HepG2 (cell line): ENCODE measurements around the gene POLR1E. TPM values are rescaled to one million over a fixed set of nuclear protein-coding genes. Genes with fewer than 3 reads are reported as not detected.

ENCODE experiments used
- ATAC-seq: fragments of 200-7000 bp; cut with Tn5 transposase; 3 replicates; pipeline ENCODE4 v1.9.1; 2020; ENCODE audit warnings: mild to moderate bottlenecking, moderate library complexity
- BruUV-seq: library from RNA; stranded (reverse); fragments of 400-500 nt; replicated peaks from 2 replicates; lab custom pipeline; 2021; lab: Mats Ljungman, UMichigan
- CTCF ChIA-PET: fragments of 300-600 bp; formaldehyde crosslinking; extraction: SDS; loops from one replicate; lab custom pipeline; 2021; ENCODE audit warnings: low total read pairs, inconsistent platforms, low intra/inter-chr PET ratio; lab: Yijun Ruan, JAX
- POLR2A ChIA-PET: fragments of 350-600 bp; sonication (Branson Sonifier 250); formaldehyde crosslinking; loops from one replicate; lab custom pipeline; 2020; ENCODE audit warnings: antibody characterized with exemption, inconsistent platforms; lab: Yijun Ruan, JAX
- DNase-seq: peaks from one replicate; pipeline ENCODE4 v3.0.0-alpha.2; 2015; ENCODE audit warnings: low spot score
- FAIRE-seq: peaks from 3 replicates; lab custom pipeline; 2011; peaks lifted over from hg19 to GRCh38; lab: Jason Lieb, UNC
- H2AFZ ChIP-seq: one replicate; pipeline ENCODE4 v1.6.1; 2011; ENCODE audit warnings: low read length, inconsistent platforms
- H3K27ac ChIP-seq: fragments of 300-600 bp; 3 replicates; pipeline ENCODE4 v1.8.0; 2011; ENCODE audit warnings: mixed run types, mild to moderate bottlenecking, mixed read lengths, low read length, inconsistent platforms; ENCODE audit not compliant: insufficient read depth; ENCODE audit errors: extremely low read length
- H3K27me3 ChIP-seq, 2 experiments: fragments of 200-600 bp in 1 of 2; 2 replicates in 1 of 2; 3 replicates in 1 of 2; pipeline versions ENCODE4 v1.6.0 to v1.8.0; 2011; ENCODE audit warnings: low read length in 2 of 2, mild to moderate bottlenecking in 2 of 2, moderate library complexity in 2 of 2, inconsistent platforms in 1 of 2; ENCODE audit not compliant: insufficient read depth in 2 of 2, control insufficient read depth in 1 of 2
- H3K36me3 ChIP-seq, 2 experiments: fragments of 200-600 bp in 1 of 2; replicated peaks in 1 of 2; 2 replicates in 1 of 2; 3 replicates in 1 of 2; pipeline versions ENCODE4 v1.5.1 to v1.8.0; 2011; ENCODE audit warnings: low read length in 2 of 2, inconsistent platforms in 1 of 2; ENCODE audit not compliant: insufficient read depth in 2 of 2, control insufficient read depth in 1 of 2
- H3K4me1 ChIP-seq: 2 replicates; pipeline ENCODE4 v1.5.1; 2012; ENCODE audit warnings: low read length, inconsistent platforms; ENCODE audit not compliant: insufficient read depth
- H3K4me2 ChIP-seq: 2 replicates; pipeline ENCODE4 v1.6.0; 2011; ENCODE audit warnings: low read depth, low read length, inconsistent platforms
- H3K4me3 ChIP-seq, 3 experiments: fragments of 200-600 bp in 1 of 3; sonication (generic), shearing (Covaris generic) in 1 of 3; replicated peaks in 1 of 3; 2 replicates each; pipeline ENCODE4 v1.5.1; 2011 to 2016; ENCODE audit warnings: low read length in 3 of 3, inconsistent platforms in 2 of 3, low read depth in 2 of 3, mild to moderate bottlenecking in 2 of 3, control low read depth in 1 of 3, mixed read lengths in 1 of 3; ENCODE audit not compliant: insufficient read depth in 1 of 3
- H3K79me2 ChIP-seq: one replicate; pipeline ENCODE4 v1.6.1; 2011; ENCODE audit warnings: low read length, inconsistent platforms; ENCODE audit not compliant: insufficient read depth
- H3K9ac ChIP-seq: 2 replicates; pipeline ENCODE4 v1.6.0; 2011; ENCODE audit warnings: mild to moderate bottlenecking, low read depth, low read length, inconsistent platforms; ENCODE audit not compliant: insufficient read depth
- H3K9me3 ChIP-seq: 2 replicates; pipeline ENCODE4 v1.5.1; 2012; ENCODE audit warnings: mild to moderate bottlenecking, low read length
- H4K20me1 ChIP-seq: 2 replicates; pipeline ENCODE4 v1.6.0; 2011; ENCODE audit warnings: inconsistent platforms, mild to moderate bottlenecking, low read length, moderate library complexity; ENCODE audit not compliant: insufficient read depth
- ARNTL ChIP-seq: sonication (generic); formaldehyde crosslinking; IDR thresholded peaks from 2 replicates; pipeline ENCODE4 v1.4.0; 2020; ENCODE audit warnings: mild to moderate bottlenecking, missing genetic modification reagents
- BCL6 ChIP-seq: IDR thresholded peaks from 2 replicates; pipeline ENCODE4 v1.6.1; 2016; ENCODE audit warnings: missing genetic modification reagents, missing compliant biosample characterization
- CREM ChIP-seq, 2 experiments: sonication (generic) in 1 of 2; formaldehyde crosslinking in 1 of 2; IDR thresholded peaks; 2 replicates each; pipeline versions ENCODE4 v1.4.0 to v1.6.1; 2016 to 2020; ENCODE audit warnings: antibody characterized with exemption in 1 of 2, mild to moderate bottlenecking in 1 of 2, missing genetic modification reagents in 1 of 2
- GABPB1 ChIP-seq: IDR thresholded peaks from 2 replicates; pipeline ENCODE4 v1.6.1; 2016; ENCODE audit warnings: mild to moderate bottlenecking, missing genetic modification reagents, moderate library complexity, missing compliant biosample characterization
- GTF3A ChIP-seq: sonication (generic); formaldehyde crosslinking; conservative IDR thresholded peaks from 2 replicates; pipeline ENCODE4 v1.4.0; 2020; ENCODE audit warnings: mild to moderate bottlenecking, missing genetic modification reagents
- HNF4A ChIP-seq: sonication (generic); formaldehyde crosslinking; IDR thresholded peaks from 2 replicates; pipeline ENCODE4 v1.4.0; 2020; ENCODE audit warnings: missing genetic modification reagents
- MED1 ChIP-seq: sonication (generic); formaldehyde crosslinking; IDR thresholded peaks from 2 replicates; pipeline ENCODE4 v1.4.0; 2020; ENCODE audit warnings: missing genetic modification reagents
- NR2F6 ChIP-seq, 2 experiments: IDR thresholded peaks; 2 replicates each; pipeline ENCODE4 v1.6.1; 2016; ENCODE audit warnings: antibody characterized with exemption in 1 of 2, mild to moderate bottlenecking in 1 of 2
- RARA ChIP-seq: IDR thresholded peaks from 2 replicates; pipeline ENCODE4 v1.6.1; 2016; ENCODE audit warnings: missing genetic modification reagents, missing compliant biosample characterization
- RBM22 ChIP-seq: fragments of 200-400 bp; formaldehyde crosslinking; optimal IDR thresholded peaks from 2 replicates; pipeline ENCODE3; 2017; ENCODE audit warnings: mild to moderate bottlenecking, low read length, moderate library complexity
- RNF2 ChIP-seq: fragments of 450-650 bp; conservative IDR thresholded peaks from 2 replicates; pipeline ENCODE4 v1.6.1; 2016; ENCODE audit warnings: low read depth
- SALL1 ChIP-seq: sonication (generic); formaldehyde crosslinking; IDR thresholded peaks from 2 replicates; pipeline ENCODE4 v1.8.0; 2022; ENCODE audit warnings: mild to moderate bottlenecking, missing genetic modification reagents
- SOX6 ChIP-seq, 2 experiments: fragments of 450-650 bp in 1 of 2; sonication (generic) in 1 of 2; formaldehyde crosslinking in 1 of 2; IDR thresholded peaks; 2 replicates each; pipeline versions ENCODE4 v1.4.0 to v1.6.1; 2017 to 2020; ENCODE audit warnings: antibody characterized with exemption in 1 of 2, mild to moderate bottlenecking in 1 of 2, missing genetic modification reagents in 1 of 2
- ZNF501 ChIP-seq: sonication (generic); formaldehyde crosslinking; IDR thresholded peaks from 2 replicates; pipeline ENCODE4 v1.5.1; 2020; ENCODE audit warnings: mild to moderate bottlenecking, moderate library complexity, missing genetic modification reagents
- ZNF724P ChIP-seq: sonication (generic); formaldehyde crosslinking; IDR thresholded peaks from 2 replicates; pipeline ENCODE4 v1.8.0; 2022; ENCODE audit warnings: missing genetic modification reagents, borderline replicate concordance
- ZNF768 ChIP-seq: sonication (generic); formaldehyde crosslinking; IDR thresholded peaks from 2 replicates; pipeline ENCODE4 v1.4.0; 2020; ENCODE audit warnings: missing genetic modification reagents
- ZNF839 ChIP-seq: sonication (generic); formaldehyde crosslinking; IDR thresholded peaks from 2 replicates; pipeline ENCODE4 v1.4.0; 2020; ENCODE audit warnings: missing genetic modification reagents, mild to moderate bottlenecking, borderline replicate concordance
- WGBS: methylation state at CpG from one replicate; pipeline ENCODE4 v1.1.6; 2017; ENCODE audit warnings: low lambda C conversion rate; 5-methylcytosine and 5-hydroxymethylcytosine counted together
- in situ Hi-C: cut with HindIII; loops from 2 replicates; pipeline ENCODE4 v1.10.0; 2017; ENCODE audit warnings: low pct_unique_long_range_greater_than_20kb; ENCODE audit not compliant: extremely low pct_ligation_motif_present
- intact Hi-C: fragments of 100-400 bp; cut with micrococcal nuclease; formaldehyde crosslinking; loops from one replicate; pipeline ENCODE4 v1.10.0; 2022; ENCODE audit not compliant: unreplicated experiment
- polyA plus RNA-seq, 8 experiments: library from polyadenylated mRNA; depleted of rRNA in 3 of 8; stranded (reverse) in 7 of 8; unstranded in 1 of 8; fragments of >200 nt; fragmentation: Illumina TruSeq in 4 of 8; extraction: Trizol in 4 of 8; gene quantifications; 2 replicates each; pipeline versions ENCODE4 v1.2.1 to v1.2.3, GENCODE V29; 2011 to 2016; ENCODE audit warnings: low read depth in 4 of 8, missing spikeins in 1 of 8, mixed read lengths in 1 of 8; ENCODE audit not compliant: insufficient read depth in 1 of 8
- total RNA-seq, 5 experiments: library from RNA; depleted of rRNA; stranded (reverse); fragments of >200 nt; fragmentation: Illumina TruSeq; extraction: Trizol; gene quantifications; 2 replicates each; pipeline ENCODE4 v1.2.3, GENCODE V29; 2016; ENCODE audit warnings: low read depth in 1 of 5
- TF ChIP-seq, protein P1 (sequence below): sonication (generic); formaldehyde crosslinking; IDR thresholded peaks from 2 replicates; pipeline ENCODE4 v1.4.0; 2020; ENCODE audit warnings: missing genetic modification reagents
- TF ChIP-seq, protein P2 (sequence below): sonication (generic); formaldehyde crosslinking; IDR thresholded peaks from 2 replicates; pipeline ENCODE4 v1.5.0; 2020; ENCODE audit warnings: missing genetic modification reagents
- TF ChIP-seq, protein P3 (sequence below): IDR thresholded peaks from 2 replicates; pipeline ENCODE4 v1.6.1; 2016
- TF ChIP-seq, protein P4 (sequence below): sonication (generic); formaldehyde crosslinking; IDR thresholded peaks from 2 replicates; pipeline ENCODE4 v1.8.0; 2022; ENCODE audit warnings: low read depth, missing genetic modification reagents

POLR1E gene
- total and polyA plus RNA-seq, 2 of the 13 experiments (the other 11 are each of a cell fraction or from before 2014, with no cell fraction given), result 23.0 to 37.8 TPM

DNA sequence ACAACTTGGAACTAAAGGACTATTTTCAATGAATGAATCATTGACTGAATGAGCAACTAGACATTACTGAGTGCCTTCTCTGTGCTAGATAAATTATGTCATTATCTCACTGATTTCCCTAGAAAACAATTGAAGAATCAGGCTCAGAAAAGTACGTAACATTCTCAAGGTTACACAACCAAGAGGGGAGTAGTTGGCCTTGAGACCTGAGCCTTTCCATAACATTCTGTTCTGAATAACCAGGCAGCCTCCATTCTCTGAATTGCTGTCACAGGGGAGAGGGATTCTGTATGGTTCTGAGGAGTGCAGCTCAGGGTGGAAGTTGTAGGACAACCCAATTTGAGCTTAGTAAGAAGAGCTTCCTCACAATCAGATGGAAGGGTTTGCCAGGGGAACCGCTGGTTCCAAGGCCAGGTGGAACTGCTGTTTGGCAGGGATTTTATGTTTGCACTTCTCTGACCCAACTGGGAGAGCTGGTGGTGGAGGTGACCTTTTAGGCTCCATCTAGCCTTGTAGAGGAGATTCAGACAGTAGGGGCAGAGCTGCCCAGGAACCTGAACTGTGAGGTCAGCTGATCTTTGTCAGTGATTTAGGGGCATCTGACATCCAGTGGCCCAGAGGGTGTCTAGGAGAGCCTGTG, 16.3 kb downstream of the POLR1E start:
- peak; percentile 27 for DNase-seq
- intact Hi-C loops, result no loop called here
- peaks cover 19 to 63% of the 10 kb centered on the region in 2 experiments for H3K36me3 ChIP-seq
- in situ Hi-C loops, result no loop called here
- H3K4me3 ChIP-seq, result no peak overlapping the region
- H3K79me2 ChIP-seq, result no peaks in the 10 kb centered on the region
- H3K27me3 ChIP-seq, result no peaks in the 10 kb centered on the region
- WGBS, result 59% methylated on average over 2 of the region's 2 CpGs
- ChIA-PET CTCF (no interaction called here), POLR2A (interaction anchor here (1.2 to 1.6 kb wide), 2 partner anchors 15 to 37 kb away, joined by 5 to 6 read pairs; partner anchors contain the start of gene ZBTB5)
- 0 out of 2 replicates have a peak overlapping the region, but pooled peaks have one; percentile 9 for H3K9ac ChIP-seq
- H3K4me2 ChIP-seq, result no peak overlapping the region
- peak overlapping the region; percentile 45 for H3K27ac ChIP-seq
- no peak overlapping the region for H2AFZ ChIP-seq
- H4K20me1 ChIP-seq, result no peaks in the 10 kb centered on the region
- BruUV-seq, result no TSS peak
- FAIRE-seq, result no peak
- no peaks in the 10 kb centered on the region for H3K9me3 ChIP-seq
- ATAC-seq, result peak; percentile 72
- H3K4me1 ChIP-seq, result peaks cover 40% of the 10 kb centered on the region
- TF ChIP-seq SOX6 (IDR thresholded peaks at IDR 0.05) (no peak), SOX6 (CRISPR knock-in tag; IDR thresholded peaks at IDR 0.05) (peak; percentile 30; the same call in 1 of the 2 replicates), ZNF724P (CRISPR knock-in tag) (no peak), RBM22 (peak; percentile 27), HNF4A (CRISPR knock-in tag) (0 out of 2 replicates have a peak, but pooled peaks have one; percentile 11), RARA (peak; percentile 47; the same call in 1 of the 2 replicates), RNF2 (no peak), NR2F6 (IDR thresholded peaks at IDR 0.05) (no peak), NR2F6 (CRISPR knock-in tag; IDR thresholded peaks at IDR 0.05) (0 out of 2 replicates have a peak, but pooled peaks have one; percentile 10), MED1 (CRISPR knock-in tag) (peak; percentile 40; the same call in 1 of the 2 replicates), BCL6 (CRISPR knock-in tag) (peak; percentile 86), GTF3A (CRISPR knock-in tag) (no peak), ZNF839 (CRISPR knock-in tag) (no peak), GABPB1 (CRISPR knock-in tag) (no peak), ZNF768 (CRISPR knock-in tag) (no peak), ZNF501 (CRISPR knock-in tag) (peak; percentile 25; the same call in 1 of the 2 replicates), SALL1 (CRISPR knock-in tag) (peak; percentile 13; the same call in 1 of the 2 replicates), CREM (IDR thresholded peaks at IDR 0.05) (peak; percentile 15; the same call in 1 of the 2 replicates), CREM (CRISPR knock-in tag; IDR thresholded peaks at IDR 0.05) (no peak), ARNTL (CRISPR knock-in tag) (no peak)
- TF ChIP-seq, protein P1, sequence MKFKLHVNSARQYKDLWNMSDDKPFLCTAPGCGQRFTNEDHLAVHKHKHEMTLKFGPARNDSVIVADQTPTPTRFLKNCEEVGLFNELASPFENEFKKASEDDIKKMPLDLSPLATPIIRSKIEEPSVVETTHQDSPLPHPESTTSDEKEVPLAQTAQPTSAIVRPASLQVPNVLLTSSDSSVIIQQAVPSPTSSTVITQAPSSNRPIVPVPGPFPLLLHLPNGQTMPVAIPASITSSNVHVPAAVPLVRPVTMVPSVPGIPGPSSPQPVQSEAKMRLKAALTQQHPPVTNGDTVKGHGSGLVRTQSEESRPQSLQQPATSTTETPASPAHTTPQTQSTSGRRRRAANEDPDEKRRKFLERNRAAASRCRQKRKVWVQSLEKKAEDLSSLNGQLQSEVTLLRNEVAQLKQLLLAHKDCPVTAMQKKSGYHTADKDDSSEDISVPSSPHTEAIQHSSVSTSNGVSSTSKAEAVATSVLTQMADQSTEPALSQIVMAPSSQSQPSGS (CRISPR knock-in tag), result no peak
- TF ChIP-seq, protein P2, sequence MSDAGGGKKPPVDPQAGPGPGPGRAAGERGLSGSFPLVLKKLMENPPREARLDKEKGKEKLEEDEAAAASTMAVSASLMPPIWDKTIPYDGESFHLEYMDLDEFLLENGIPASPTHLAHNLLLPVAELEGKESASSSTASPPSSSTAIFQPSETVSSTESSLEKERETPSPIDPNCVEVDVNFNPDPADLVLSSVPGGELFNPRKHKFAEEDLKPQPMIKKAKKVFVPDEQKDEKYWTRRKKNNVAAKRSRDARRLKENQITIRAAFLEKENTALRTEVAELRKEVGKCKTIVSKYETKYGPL, result 0 out of 2 replicates have a peak, but pooled peaks have one; percentile 51
- TF ChIP-seq, protein P3, sequence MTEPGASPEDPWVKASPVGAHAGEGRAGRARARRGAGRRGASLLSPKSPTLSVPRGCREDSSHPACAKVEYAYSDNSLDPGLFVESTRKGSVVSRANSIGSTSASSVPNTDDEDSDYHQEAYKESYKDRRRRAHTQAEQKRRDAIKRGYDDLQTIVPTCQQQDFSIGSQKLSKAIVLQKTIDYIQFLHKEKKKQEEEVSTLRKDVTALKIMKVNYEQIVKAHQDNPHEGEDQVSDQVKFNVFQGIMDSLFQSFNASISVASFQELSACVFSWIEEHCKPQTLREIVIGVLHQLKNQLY (CRISPR knock-in tag), result no peak
- TF ChIP-seq, protein P4, sequence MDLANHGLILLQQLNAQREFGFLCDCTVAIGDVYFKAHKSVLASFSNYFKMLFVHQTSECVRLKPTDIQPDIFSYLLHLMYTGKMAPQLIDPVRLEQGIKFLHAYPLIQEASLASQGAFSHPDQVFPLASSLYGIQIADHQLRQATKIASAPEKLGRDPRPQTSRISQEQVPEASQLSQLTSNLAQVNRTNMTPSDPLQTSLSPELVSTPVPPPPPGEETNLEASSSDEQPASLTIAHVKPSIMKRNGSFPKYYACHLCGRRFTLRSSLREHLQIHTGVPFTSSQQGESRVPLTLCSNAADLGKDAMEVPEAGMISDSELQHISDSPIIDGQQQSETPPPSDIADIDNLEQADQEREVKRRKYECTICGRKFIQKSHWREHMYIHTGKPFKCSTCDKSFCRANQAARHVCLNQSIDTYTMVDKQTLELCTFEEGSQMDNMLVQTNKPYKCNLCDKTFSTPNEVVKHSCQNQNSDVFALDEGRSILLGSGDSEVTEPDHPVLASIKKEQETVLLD (CRISPR knock-in tag), result no peak
